A549 (cell line): ENCODE data around the gene MTCH2. TPM values are rescaled to one million over a fixed set of nuclear protein-coding genes. Genes with fewer than 3 reads are reported as not detected.

Source experiments
- ATAC-seq, 2 experiments: fragments of 200-7000 bp in 1 of 2; fragments of >200 bp in 1 of 2; cut with Nextera tagmentation in 1 of 2; cut with Tn5 transposase in 1 of 2; 3 replicates each; pipeline versions ENCODE4 v1.8.0 to v1.9.1; 2018 to 2020; ENCODE audit warnings: mild to moderate bottlenecking in 1 of 2, moderate library complexity in 1 of 2
- CTCF ChIA-PET: fragments of 300-600 bp; sonication (Branson Sonifier 250); formaldehyde crosslinking; extraction: SDS; loops from one replicate; lab custom pipeline; 2021; ENCODE audit warnings: antibody characterized with exemption, inconsistent platforms; lab: Yijun Ruan, JAX
- POLR2A ChIA-PET: fragments of 350-600 bp; formaldehyde crosslinking; extraction: SDS; loops from one replicate; lab custom pipeline; 2021; ENCODE audit warnings: antibody characterized with exemption, inconsistent platforms; lab: Yijun Ruan, JAX
- DNase-seq, 2 experiments: peaks; one replicate each; pipeline versions ENCODE4 v3.0.0 to v3.0.0-alpha.2; 2011 to 2016; ENCODE audit warnings: low read depth in 1 of 2, low spot score in 1 of 2
- FAIRE-seq: peaks from 2 replicates; lab custom pipeline; 2011; peaks lifted over from hg19 to GRCh38; lab: Jason Lieb, UNC
- H3K27ac ChIP-seq, 2 experiments: fragments of >200 bp; sonication (Bioruptor Twin); formaldehyde crosslinking; 3 replicates each; pipeline ENCODE4 v1.5.1; 2016 to 2017
- H3K4me1 ChIP-seq: fragments of >200 bp; sonication (Bioruptor Twin); formaldehyde crosslinking; 3 replicates; pipeline ENCODE4 v1.6.1; 2016
- H3K4me2 ChIP-seq: fragments of >200 bp; sonication (Bioruptor Twin); formaldehyde crosslinking; 3 replicates; pipeline ENCODE4 v1.6.1; 2016
- H3K4me3 ChIP-seq: fragments of >200 bp; sonication (Bioruptor Twin); formaldehyde crosslinking; 3 replicates; pipeline ENCODE4 v1.5.1; 2016
- H3K9me3 ChIP-seq: fragments of >200 bp; sonication (Bioruptor Twin); formaldehyde crosslinking; 3 replicates; pipeline ENCODE4 v1.6.1; 2016
- BHLHE40 ChIP-seq: IDR thresholded peaks from 2 replicates; pipeline ENCODE4 v1.6.1; 2012; ENCODE audit warnings: low read depth, low read length, inconsistent platforms
- CBX8 ChIP-seq: fragments of 200-600 bp; sonication (generic); IDR thresholded peaks from 2 replicates; pipeline ENCODE4 v1.6.1; 2016
- CEBPB ChIP-seq, 2 experiments: fragments of >200 bp in 1 of 2; sonication (Bioruptor Twin) in 1 of 2; formaldehyde crosslinking in 1 of 2; IDR thresholded peaks; 2 replicates each; pipeline ENCODE4 v1.6.1; 2012 to 2016
- CHD4 ChIP-seq: fragments of 200-600 bp; sonication (generic); IDR thresholded peaks from 2 replicates; pipeline ENCODE4 v1.6.1; 2016; ENCODE audit warnings: antibody characterized with exemption, mild to moderate bottlenecking, borderline replicate concordance
- EHMT2 ChIP-seq: fragments of 200-600 bp; sonication (generic); IDR thresholded peaks from 2 replicates; pipeline ENCODE4 v1.6.1; 2016; ENCODE audit warnings: antibody characterized with exemption, low read depth, mild to moderate bottlenecking, moderate library complexity
- EP300 ChIP-seq, 2 experiments: fragments of >200 bp; sonication (Bioruptor Twin); formaldehyde crosslinking; IDR thresholded peaks; 2 replicates in 1 of 2; 3 replicates in 1 of 2; pipeline ENCODE4 v1.6.1; 2016 to 2017
- ESRRA ChIP-seq: fragments of 150-350 bp; IDR thresholded peaks from 2 replicates; pipeline ENCODE4 v1.6.1; 2014; ENCODE audit warnings: mild to moderate bottlenecking, low read length, borderline replicate concordance
- GATA3 ChIP-seq: IDR thresholded peaks from 2 replicates; pipeline ENCODE4 v1.6.1; 2012; ENCODE audit warnings: borderline replicate concordance
- HDAC2 ChIP-seq: fragments of 200-600 bp; sonication (generic); IDR thresholded peaks from 2 replicates; pipeline ENCODE4 v1.6.1; 2016
- HOXA7 ChIP-seq: fragments of 250-450 bp; sonication (Bioruptor Pico); IDR thresholded peaks from 2 replicates; pipeline ENCODE4 v1.5.0; 2020; ENCODE audit warnings: mild to moderate bottlenecking, moderate library complexity
- HOXB13 ChIP-seq: fragments of 250-450 bp; sonication (Bioruptor Pico); IDR thresholded peaks from 2 replicates; pipeline ENCODE4 v1.5.0; 2020; ENCODE audit warnings: low read depth, mild to moderate bottlenecking, moderate library complexity
- HOXB5 ChIP-seq: fragments of 250-450 bp; sonication (Bioruptor Pico); IDR thresholded peaks from 2 replicates; pipeline ENCODE4 v1.5.0; 2020; ENCODE audit warnings: mild to moderate bottlenecking, moderate library complexity
- JUNB ChIP-seq: fragments of >200 bp; sonication (Bioruptor Twin); formaldehyde crosslinking; IDR thresholded peaks from 2 replicates; pipeline ENCODE4 v1.6.1; 2016
- KDM1A ChIP-seq: fragments of 200-600 bp; sonication (generic); IDR thresholded peaks from 2 replicates; pipeline ENCODE4 v1.6.1; 2016; ENCODE audit warnings: low read depth, mild to moderate bottlenecking
- MAFK ChIP-seq: fragments of 450-650 bp; IDR thresholded peaks from 2 replicates; pipeline ENCODE4 v1.6.1; 2014; ENCODE audit not compliant: partially characterized antibody
- MYC ChIP-seq: IDR thresholded peaks from 2 replicates; pipeline ENCODE4 v1.6.1; 2012; ENCODE audit warnings: mild to moderate bottlenecking, inconsistent platforms, low read length, improper control_type of control experiment, borderline replicate concordance
- NPAS2 ChIP-seq: fragments of 250-450 bp; sonication (Bioruptor Pico); IDR thresholded peaks from 2 replicates; pipeline ENCODE4 v1.8.0; 2022; ENCODE audit warnings: mild to moderate bottlenecking, moderate library complexity, borderline replicate concordance
- NR3C1 ChIP-seq: fragments of >200 bp; sonication (Bioruptor Twin); formaldehyde crosslinking; IDR thresholded peaks from 3 replicates; pipeline ENCODE4 v1.6.1; 2017
- PHF8 ChIP-seq: fragments of 200-600 bp; sonication (generic); IDR thresholded peaks from 2 replicates; pipeline ENCODE4 v1.6.1; 2016; ENCODE audit warnings: low read depth, mild to moderate bottlenecking, antibody characterized with exemption, moderate library complexity, borderline replicate concordance
- POLR2A ChIP-seq: IDR thresholded peaks from 2 replicates; pipeline ENCODE4 v1.6.1; 2012; ENCODE audit warnings: mild to moderate bottlenecking, low read length
- POLR2AphosphoS2 ChIP-seq: conservative IDR thresholded peaks from 2 replicates; pipeline ENCODE4 v1.6.1; 2012; ENCODE audit warnings: low read length, improper control_type of control experiment, inconsistent platforms
- RARB ChIP-seq: fragments of 250-450 bp; sonication (Bioruptor Pico); IDR thresholded peaks from 2 replicates; pipeline ENCODE4 v1.8.0; 2021; ENCODE audit warnings: mild to moderate bottlenecking, moderate library complexity
- RCOR1 ChIP-seq: fragments of 150-350 bp; IDR thresholded peaks from 2 replicates; pipeline ENCODE4 v1.6.1; 2014; ENCODE audit warnings: antibody characterized with exemption, low read length, low read depth
- RFX5 ChIP-seq: fragments of 450-650 bp; IDR thresholded peaks from 2 replicates; pipeline ENCODE4 v1.7.1; 2014; ENCODE audit warnings: antibody characterized with exemption, mild to moderate bottlenecking, moderate library complexity
- SREBF2 ChIP-seq: fragments of 450-650 bp; IDR thresholded peaks from 2 replicates; pipeline ENCODE4 v1.6.1; 2014; ENCODE audit warnings: mild to moderate bottlenecking, moderate library complexity
- TFCP2L1 ChIP-seq: fragments of 250-450 bp; sonication (Bioruptor Pico); IDR thresholded peaks from 2 replicates; pipeline ENCODE4 v1.5.0; 2021; ENCODE audit warnings: mild to moderate bottlenecking
- ZFP36 ChIP-seq: fragments of 450-650 bp; IDR thresholded peaks from 2 replicates; pipeline ENCODE4 v1.6.1; 2014; ENCODE audit warnings: borderline replicate concordance; ENCODE audit not compliant: partially characterized antibody
- WGBS: methylation state at CpG from one replicate; pipeline ENCODE4 v1.1.6; 2017; ENCODE audit errors: missing lambda C conversion rate; 5-methylcytosine and 5-hydroxymethylcytosine counted together
- polyA plus RNA-seq, 4 experiments: library from polyadenylated mRNA; depleted of rRNA in 3 of 4; stranded (reverse); fragments of >200 nt; fragmentation: RNase III in 1 of 4; extraction: RNeasy Plus Mini Kit Qiagen cat#74134 plus additional on column Dnase treatment in 1 of 4; gene quantifications; 2 replicates in 3 of 4; 3 replicates in 1 of 4; pipeline ENCODE4 v1.2.3, GENCODE V29; 2011 to 2017
- TF ChIP-seq, protein P1 (sequence below): fragments of 250-450 bp; sonication (Bioruptor Pico); IDR thresholded peaks from 2 replicates; pipeline ENCODE4 v1.5.0; 2020; ENCODE audit warnings: low read depth, mild to moderate bottlenecking, moderate library complexity
- TF ChIP-seq, protein P2 (sequence below): IDR thresholded peaks from 2 replicates; pipeline ENCODE4 v1.6.1; 2012
- TF ChIP-seq, protein P3 (sequence below): IDR thresholded peaks from 2 replicates; pipeline ENCODE4 v1.6.1; 2012
- TF ChIP-seq, protein P4 (sequence below): fragments of >200 bp; sonication (Bioruptor Twin); formaldehyde crosslinking; IDR thresholded peaks from 3 replicates; pipeline ENCODE4 v1.5.1; 2016
- TF ChIP-seq, protein P5 (sequence below): fragments of >200 bp; sonication (Bioruptor Twin); formaldehyde crosslinking; IDR thresholded peaks from 2 replicates; pipeline ENCODE4 v1.6.1; 2016
- TF ChIP-seq, protein P6 (sequence below): fragments of >200 bp; sonication (Bioruptor Twin); formaldehyde crosslinking; IDR thresholded peaks from 3 replicates; pipeline ENCODE4 v1.6.1; 2016

The MTCH2 gene
- polyA plus RNA-seq, 2 of the 4 experiments (the other 2 are of a cell fraction): 179 to 222 TPM

DNA sequence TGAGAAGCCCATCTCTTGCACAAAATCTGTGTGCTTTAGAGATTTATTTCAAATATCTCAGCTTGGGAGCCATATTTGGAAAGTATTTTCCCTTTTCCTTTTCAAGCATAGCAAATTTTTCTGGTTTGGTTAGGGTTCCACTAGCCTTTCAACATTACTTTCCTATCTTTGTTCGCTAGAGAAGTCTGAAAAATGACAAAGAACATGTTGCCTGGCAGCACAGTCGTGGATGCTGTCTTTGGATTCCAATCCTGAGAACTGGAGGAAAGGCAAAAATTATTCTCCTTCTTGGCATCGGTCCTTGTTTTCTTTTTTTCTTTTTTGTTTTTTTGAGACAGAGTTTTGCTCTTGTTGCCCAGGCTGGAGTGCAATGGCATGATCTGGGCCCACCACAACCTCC lies 6.9 kb upstream of the MTCH2 start:
- ChIA-PET CTCF (no interaction called here), POLR2A (no interaction called here)
- no peak for ATAC-seq
- Histone ChIP-seq H3K27ac (no peak overlapping the region), H3K4me1 (no peaks in the 10 kb centered on the region), H3K4me2 (no peak overlapping the region), H3K4me3 (no peak overlapping the region), H3K9me3 (peaks cover 13% of the 10 kb centered on the region; the same call in 2 of the 3 replicates)
- 66% methylated on average over 3 of the region's 3 CpGs for WGBS
- no peak for FAIRE-seq
- TF ChIP-seq KDM1A: no peak
- TF ChIP-seq MYC: no peak
- no peak for TF ChIP-seq HOXA7 (CRISPR knock-in tag)
- no peak for TF ChIP-seq POLR2AphosphoS2
- TF ChIP-seq JUNB: no peak
- TF ChIP-seq HOXB5: no peak
- no peak for TF ChIP-seq RFX5
- no peak for TF ChIP-seq HOXB13
- no peak for TF ChIP-seq EP300 (IDR thresholded peaks at IDR 0.05)
- TF ChIP-seq BHLHE40: no peak
- TF ChIP-seq, protein P1, sequence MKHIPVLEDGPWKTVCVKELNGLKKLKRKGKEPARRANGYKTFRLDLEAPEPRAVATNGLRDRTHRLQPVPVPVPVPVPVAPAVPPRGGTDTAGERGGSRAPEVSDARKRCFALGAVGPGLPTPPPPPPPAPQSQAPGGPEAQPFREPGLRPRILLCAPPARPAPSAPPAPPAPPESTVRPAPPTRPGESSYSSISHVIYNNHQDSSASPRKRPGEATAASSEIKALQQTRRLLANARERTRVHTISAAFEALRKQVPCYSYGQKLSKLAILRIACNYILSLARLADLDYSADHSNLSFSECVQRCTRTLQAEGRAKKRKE: no peak
- TF ChIP-seq, protein P2, sequence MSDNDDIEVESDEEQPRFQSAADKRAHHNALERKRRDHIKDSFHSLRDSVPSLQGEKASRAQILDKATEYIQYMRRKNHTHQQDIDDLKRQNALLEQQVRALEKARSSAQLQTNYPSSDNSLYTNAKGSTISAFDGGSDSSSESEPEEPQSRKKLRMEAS: no peak
- no peak for TF ChIP-seq CBX8
- TF ChIP-seq GATA3: no peak
- no peak for TF ChIP-seq POLR2A
- no peak for TF ChIP-seq MAFK
- no peak for TF ChIP-seq HDAC2
- TF ChIP-seq ESRRA: no peak
- no peak for DNase-seq

DNA sequence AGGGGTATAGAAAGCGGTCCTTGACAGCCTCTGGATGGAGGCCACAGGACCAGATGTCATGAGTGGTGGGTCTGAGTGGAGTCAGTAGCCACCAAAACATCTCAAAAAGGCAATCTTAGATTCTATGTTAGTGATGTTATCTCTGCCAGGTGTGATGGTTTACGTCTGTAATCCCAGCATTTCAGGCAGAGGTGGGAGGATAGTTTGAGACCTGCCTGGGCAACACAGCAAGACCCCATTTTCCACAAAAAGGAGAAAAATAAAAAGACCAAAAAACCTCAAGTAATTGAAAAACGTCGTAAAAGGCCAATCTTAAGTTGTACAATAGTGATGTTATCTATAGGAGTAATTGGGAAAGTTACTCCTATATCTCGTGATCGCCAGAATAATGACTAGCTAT lies 3.7 kb upstream of the MTCH2 start:
- TF ChIP-seq EP300 (IDR thresholded peaks at IDR 0.05) (no peak), ESRRA (no peak), NPAS2 (CRISPR knock-in tag) (no peak), HDAC2 (no peak), RCOR1 (no peak), EHMT2 (no peak), CBX8 (no peak), MAFK (no peak), SREBF2 (no peak)
- TF ChIP-seq, all 56 proteins: peak for 0
- DNase-seq: no peak
- ChIA-PET POLR2A (no interaction called here), CTCF (interaction anchor here (1.5 kb wide), 1 partner anchor 235 kb away, joined by 4 read pairs; no protein-coding TSS in a partner anchor)
- Histone ChIP-seq H3K27ac (no peak overlapping the region), H3K4me2 (no peak overlapping the region), H3K9me3 (no peaks in the 10 kb centered on the region), H3K4me3 (no peak overlapping the region), H3K4me1 (peaks cover 7% of the 10 kb centered on the region; the same call in 2 of the 3 replicates)
- no peak for ATAC-seq
- WGBS: 77% methylated on average over 6 of the region's 6 CpGs
- no peak for FAIRE-seq

DNA sequence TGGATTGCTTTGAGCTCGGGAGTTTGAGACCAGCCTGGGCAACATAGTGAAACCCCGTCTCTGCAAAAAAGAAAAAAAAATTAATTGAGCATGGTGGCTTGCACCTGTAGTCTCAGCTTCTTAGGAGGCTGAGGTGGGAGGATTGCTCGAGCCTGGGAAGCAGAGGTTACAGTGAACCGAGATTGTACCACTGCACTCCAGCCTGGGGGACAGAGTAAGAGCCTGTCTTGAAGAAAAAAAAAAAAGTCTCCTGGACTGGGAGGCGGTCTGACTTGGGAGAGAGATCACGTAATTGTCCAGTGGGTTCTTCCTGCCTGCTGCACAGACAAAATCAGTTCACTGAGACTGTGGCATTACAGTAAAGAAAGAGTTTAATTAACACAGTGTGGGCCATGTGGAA lies 3.1 kb upstream of the MTCH2 start:
- no peak for FAIRE-seq
- TF ChIP-seq PHF8 (no peak), TFCP2L1 (no peak), POLR2AphosphoS2 (no peak), MAFK (no peak), EP300 (IDR thresholded peaks at IDR 0.05) (no peak), CEBPB (IDR thresholded peaks at IDR 0.05) (no peak), NR3C1 (no peak), RARB (CRISPR knock-in tag) (no peak), ZFP36 (no peak), RCOR1 (no peak), CHD4 (no peak), KDM1A (no peak)
- TF ChIP-seq, protein P3, sequence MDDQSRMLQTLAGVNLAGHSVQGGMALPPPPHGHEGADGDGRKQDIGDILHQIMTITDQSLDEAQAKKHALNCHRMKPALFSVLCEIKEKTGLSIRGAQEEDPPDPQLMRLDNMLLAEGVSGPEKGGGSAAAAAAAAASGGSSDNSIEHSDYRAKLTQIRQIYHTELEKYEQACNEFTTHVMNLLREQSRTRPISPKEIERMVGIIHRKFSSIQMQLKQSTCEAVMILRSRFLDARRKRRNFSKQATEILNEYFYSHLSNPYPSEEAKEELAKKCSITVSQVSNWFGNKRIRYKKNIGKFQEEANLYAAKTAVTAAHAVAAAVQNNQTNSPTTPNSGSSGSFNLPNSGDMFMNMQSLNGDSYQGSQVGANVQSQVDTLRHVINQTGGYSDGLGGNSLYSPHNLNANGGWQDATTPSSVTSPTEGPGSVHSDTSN: no peak
- TF ChIP-seq, protein P4, sequence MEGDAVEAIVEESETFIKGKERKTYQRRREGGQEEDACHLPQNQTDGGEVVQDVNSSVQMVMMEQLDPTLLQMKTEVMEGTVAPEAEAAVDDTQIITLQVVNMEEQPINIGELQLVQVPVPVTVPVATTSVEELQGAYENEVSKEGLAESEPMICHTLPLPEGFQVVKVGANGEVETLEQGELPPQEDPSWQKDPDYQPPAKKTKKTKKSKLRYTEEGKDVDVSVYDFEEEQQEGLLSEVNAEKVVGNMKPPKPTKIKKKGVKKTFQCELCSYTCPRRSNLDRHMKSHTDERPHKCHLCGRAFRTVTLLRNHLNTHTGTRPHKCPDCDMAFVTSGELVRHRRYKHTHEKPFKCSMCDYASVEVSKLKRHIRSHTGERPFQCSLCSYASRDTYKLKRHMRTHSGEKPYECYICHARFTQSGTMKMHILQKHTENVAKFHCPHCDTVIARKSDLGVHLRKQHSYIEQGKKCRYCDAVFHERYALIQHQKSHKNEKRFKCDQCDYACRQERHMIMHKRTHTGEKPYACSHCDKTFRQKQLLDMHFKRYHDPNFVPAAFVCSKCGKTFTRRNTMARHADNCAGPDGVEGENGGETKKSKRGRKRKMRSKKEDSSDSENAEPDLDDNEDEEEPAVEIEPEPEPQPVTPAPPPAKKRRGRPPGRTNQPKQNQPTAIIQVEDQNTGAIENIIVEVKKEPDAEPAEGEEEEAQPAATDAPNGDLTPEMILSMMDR: no peak
- TF ChIP-seq, protein P5, sequence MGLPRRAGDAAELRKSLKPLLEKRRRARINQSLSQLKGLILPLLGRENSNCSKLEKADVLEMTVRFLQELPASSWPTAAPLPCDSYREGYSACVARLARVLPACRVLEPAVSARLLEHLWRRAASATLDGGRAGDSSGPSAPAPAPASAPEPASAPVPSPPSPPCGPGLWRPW: no peak
- TF ChIP-seq, protein P6, sequence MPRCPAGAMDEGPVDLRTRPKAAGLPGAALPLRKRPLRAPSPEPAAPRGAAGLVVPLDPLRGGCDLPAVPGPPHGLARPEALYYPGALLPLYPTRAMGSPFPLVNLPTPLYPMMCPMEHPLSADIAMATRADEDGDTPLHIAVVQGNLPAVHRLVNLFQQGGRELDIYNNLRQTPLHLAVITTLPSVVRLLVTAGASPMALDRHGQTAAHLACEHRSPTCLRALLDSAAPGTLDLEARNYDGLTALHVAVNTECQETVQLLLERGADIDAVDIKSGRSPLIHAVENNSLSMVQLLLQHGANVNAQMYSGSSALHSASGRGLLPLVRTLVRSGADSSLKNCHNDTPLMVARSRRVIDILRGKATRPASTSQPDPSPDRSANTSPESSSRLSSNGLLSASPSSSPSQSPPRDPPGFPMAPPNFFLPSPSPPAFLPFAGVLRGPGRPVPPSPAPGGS: no peak

More for the DNA sequence above, 3.1 kb upstream of the MTCH2 start:
- Histone ChIP-seq H3K4me1 (peaks cover 13% of the 10 kb centered on the region; the same call in 2 of the 3 replicates), H3K4me2 (no peak overlapping the region), H3K4me3 (no peak overlapping the region), H3K27ac (no peak overlapping the region), H3K9me3 (no peaks in the 10 kb centered on the region)
- ATAC-seq: no peak
- ChIA-PET CTCF (interaction anchor here (1.5 kb wide), 1 partner anchor 234 kb away, joined by 4 read pairs; no protein-coding TSS in a partner anchor), POLR2A (no interaction called here)
- DNase-seq: no peak
- WGBS: 71% methylated on average over 6 of the region's 6 CpGs
